Measurements from ENCODE around the gene DNASE1L1. TPM values are rescaled to one million over a fixed set of nuclear protein-coding genes. Genes with fewer than 3 reads are reported as not detected.

DNASE1L1 gene
- total RNA-seq, 1 donor from 2014 or later = 15.8 TPM

GRCh38 chrX:154366666-154367055 lies 42.4 kb downstream of the DNASE1L1 start:
- peaks cover 9% of the 10 kb centered on the region for H3K9me3 Mint-ChIP-seq (ENCODE audit: unreplicated experiment)
- TF ChIP-seq, protein P1, sequence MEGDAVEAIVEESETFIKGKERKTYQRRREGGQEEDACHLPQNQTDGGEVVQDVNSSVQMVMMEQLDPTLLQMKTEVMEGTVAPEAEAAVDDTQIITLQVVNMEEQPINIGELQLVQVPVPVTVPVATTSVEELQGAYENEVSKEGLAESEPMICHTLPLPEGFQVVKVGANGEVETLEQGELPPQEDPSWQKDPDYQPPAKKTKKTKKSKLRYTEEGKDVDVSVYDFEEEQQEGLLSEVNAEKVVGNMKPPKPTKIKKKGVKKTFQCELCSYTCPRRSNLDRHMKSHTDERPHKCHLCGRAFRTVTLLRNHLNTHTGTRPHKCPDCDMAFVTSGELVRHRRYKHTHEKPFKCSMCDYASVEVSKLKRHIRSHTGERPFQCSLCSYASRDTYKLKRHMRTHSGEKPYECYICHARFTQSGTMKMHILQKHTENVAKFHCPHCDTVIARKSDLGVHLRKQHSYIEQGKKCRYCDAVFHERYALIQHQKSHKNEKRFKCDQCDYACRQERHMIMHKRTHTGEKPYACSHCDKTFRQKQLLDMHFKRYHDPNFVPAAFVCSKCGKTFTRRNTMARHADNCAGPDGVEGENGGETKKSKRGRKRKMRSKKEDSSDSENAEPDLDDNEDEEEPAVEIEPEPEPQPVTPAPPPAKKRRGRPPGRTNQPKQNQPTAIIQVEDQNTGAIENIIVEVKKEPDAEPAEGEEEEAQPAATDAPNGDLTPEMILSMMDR (IDR thresholded peaks at IDR 0.05; ENCODE audit: partially characterized antibody, unreplicated experiment) = no peak
- no peak overlapping the region for H3K4me3 Mint-ChIP-seq (ENCODE audit: unreplicated experiment)
- H3K36me3 Mint-ChIP-seq (ENCODE audit: unreplicated experiment) = no peaks in the 10 kb centered on the region
- H3K4me1 Mint-ChIP-seq (ENCODE audit: low read depth, unreplicated experiment) = peaks cover 2% of the 10 kb centered on the region
- H3K27me3 Mint-ChIP-seq (ENCODE audit: unreplicated experiment) = peaks cover 3% of the 10 kb centered on the region
- no peak overlapping the region for H3K27ac Mint-ChIP-seq (ENCODE audit: unreplicated experiment)
- DNase-seq = no peak

DNA sequence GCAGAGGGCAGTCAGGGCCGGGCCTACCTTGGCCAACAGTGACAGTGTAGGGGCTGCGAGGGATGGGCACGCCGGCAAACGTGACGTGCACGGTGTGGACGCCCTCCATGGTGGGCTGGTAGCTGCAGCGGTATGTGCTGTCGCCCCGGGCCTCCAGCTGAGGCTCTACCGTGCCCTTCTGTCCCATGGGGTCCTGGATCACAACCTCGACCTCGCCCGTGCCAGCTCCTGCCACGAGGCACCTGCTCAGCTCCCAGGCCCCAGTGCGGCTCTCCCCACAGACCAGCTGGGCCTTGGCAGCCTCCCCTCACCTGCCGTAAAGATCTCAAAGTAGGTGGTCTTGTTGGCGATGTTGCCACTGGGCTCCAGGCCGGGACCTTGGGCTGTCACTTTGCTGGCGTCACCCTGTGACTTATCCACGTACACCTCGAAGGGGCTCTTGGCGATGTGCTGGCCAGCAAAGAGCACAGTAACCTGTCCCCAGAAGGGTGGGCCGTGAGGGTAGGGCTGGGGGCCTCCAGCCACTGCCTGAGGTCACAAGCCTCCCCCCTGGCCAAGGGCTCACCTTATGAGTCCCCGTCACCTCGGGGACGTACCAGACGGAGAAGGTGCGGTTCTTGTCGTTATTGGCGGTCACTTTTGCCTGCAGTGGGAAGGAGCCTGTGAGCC lies 42.9 kb downstream of the DNASE1L1 start:
- Mint-ChIP-seq H3K9me3 (ENCODE audit: unreplicated experiment) (peaks cover 9% of the 10 kb centered on the region), H3K27me3 (ENCODE audit: unreplicated experiment) (peaks cover 3% of the 10 kb centered on the region), H3K27ac (ENCODE audit: unreplicated experiment) (no peak overlapping the region), H3K36me3 (ENCODE audit: unreplicated experiment) (no peaks in the 10 kb centered on the region), H3K4me3 (ENCODE audit: unreplicated experiment) (no peak overlapping the region), H3K4me1 (ENCODE audit: low read depth, unreplicated experiment) (peaks cover 2% of the 10 kb centered on the region)
- TF ChIP-seq, protein P1 (IDR thresholded peaks at IDR 0.05; ENCODE audit: partially characterized antibody, unreplicated experiment) = no peak
- no peak for DNase-seq

DNA sequence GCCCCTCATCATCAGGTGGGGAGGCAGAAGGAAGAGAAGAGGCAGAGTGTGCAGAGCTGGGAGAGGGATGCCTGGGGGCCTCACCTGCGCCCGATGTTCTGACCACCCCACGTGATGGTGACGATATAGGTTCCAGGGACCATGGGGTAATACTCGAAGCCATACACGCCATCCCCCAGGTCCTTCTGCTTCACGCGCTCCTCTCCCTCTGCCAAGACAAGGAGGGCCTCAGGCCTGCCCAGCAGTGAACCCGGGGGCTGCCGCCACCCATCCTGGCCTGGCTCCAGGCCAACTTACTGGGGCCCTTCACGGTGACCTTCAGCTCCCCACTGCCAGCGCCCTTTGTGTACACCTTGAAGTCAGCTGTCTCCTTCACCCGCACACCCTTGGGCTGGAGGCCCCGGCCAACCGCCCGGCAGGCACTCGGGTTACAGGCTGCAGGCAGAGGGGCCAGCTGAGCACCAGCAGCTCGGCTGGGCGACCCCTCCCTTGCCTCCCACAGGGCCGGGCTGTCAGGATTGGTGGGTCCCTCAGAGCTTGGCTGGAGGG lies 43.9 kb downstream of the DNASE1L1 start:
- DNase-seq = no peak
- H3K27ac Mint-ChIP-seq (ENCODE audit: unreplicated experiment) = no peak overlapping the region
- TF ChIP-seq, protein P1 (IDR thresholded peaks at IDR 0.05; ENCODE audit: partially characterized antibody, unreplicated experiment) = no peak
- no peaks in the 10 kb centered on the region for H3K36me3 Mint-ChIP-seq (ENCODE audit: unreplicated experiment)
- peaks cover 2% of the 10 kb centered on the region for H3K4me1 Mint-ChIP-seq (ENCODE audit: low read depth, unreplicated experiment)
- H3K27me3 Mint-ChIP-seq (ENCODE audit: unreplicated experiment) = peaks cover 3% of the 10 kb centered on the region
- peaks cover 9% of the 10 kb centered on the region for H3K9me3 Mint-ChIP-seq (ENCODE audit: unreplicated experiment)
- no peak overlapping the region for H3K4me3 Mint-ChIP-seq (ENCODE audit: unreplicated experiment)

GRCh38 chrX:154363706-154364439 lies 45.2 kb downstream of the DNASE1L1 start:
- Mint-ChIP-seq H3K4me1 (ENCODE audit: low read depth, unreplicated experiment) (peaks cover 2% of the 10 kb centered on the region), H3K36me3 (ENCODE audit: unreplicated experiment) (no peaks in the 10 kb centered on the region), H3K27ac (ENCODE audit: unreplicated experiment) (no peak overlapping the region), H3K27me3 (ENCODE audit: unreplicated experiment) (peaks cover 3% of the 10 kb centered on the region), H3K9me3 (ENCODE audit: unreplicated experiment) (peaks cover 7% of the 10 kb centered on the region), H3K4me3 (ENCODE audit: unreplicated experiment) (no peak overlapping the region)
- TF ChIP-seq, protein P1 (IDR thresholded peaks at IDR 0.05; ENCODE audit: partially characterized antibody, unreplicated experiment) = no peak
- DNase-seq = no peak
